HUDEP-2 (cell line): ENCODE measurements around the gene SLFN5.
"Not testable (repeated sequence)": the region's sequence is repeated elsewhere in the genome, so short reads cannot be mapped to it uniquely, and the experiment has no call there.

Experiments
- DNase-seq, 76 experiments: peaks; one replicate each; lab custom pipeline; 2025; ENCODE audit not compliant: unreplicated experiment in 76 of 76; lab: John Stamatoyannopoulos, UW

Gene SLFN5

DNA sequence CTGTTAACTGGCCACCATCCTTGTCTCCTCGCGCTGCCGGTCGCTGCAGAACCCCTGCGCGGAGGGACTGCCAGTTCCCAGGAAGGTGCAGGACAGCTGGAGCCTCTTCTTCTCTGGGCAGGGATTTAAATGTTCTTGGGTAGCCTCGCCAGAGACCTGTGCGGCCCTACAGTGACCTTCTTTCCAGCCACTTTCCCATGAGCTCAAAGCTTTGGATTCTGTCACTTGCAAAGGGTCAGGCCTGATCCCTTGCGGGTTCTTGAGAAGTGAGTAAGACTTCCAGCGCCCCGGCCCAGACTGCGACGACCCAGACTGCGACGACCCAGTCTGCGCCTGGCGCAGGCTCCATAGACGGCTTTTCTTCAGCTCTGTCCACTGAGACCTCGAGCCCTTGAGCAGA lies 1.4 kb upstream of the SLFN5 start:
- DNase-seq, result no peak

DNA sequence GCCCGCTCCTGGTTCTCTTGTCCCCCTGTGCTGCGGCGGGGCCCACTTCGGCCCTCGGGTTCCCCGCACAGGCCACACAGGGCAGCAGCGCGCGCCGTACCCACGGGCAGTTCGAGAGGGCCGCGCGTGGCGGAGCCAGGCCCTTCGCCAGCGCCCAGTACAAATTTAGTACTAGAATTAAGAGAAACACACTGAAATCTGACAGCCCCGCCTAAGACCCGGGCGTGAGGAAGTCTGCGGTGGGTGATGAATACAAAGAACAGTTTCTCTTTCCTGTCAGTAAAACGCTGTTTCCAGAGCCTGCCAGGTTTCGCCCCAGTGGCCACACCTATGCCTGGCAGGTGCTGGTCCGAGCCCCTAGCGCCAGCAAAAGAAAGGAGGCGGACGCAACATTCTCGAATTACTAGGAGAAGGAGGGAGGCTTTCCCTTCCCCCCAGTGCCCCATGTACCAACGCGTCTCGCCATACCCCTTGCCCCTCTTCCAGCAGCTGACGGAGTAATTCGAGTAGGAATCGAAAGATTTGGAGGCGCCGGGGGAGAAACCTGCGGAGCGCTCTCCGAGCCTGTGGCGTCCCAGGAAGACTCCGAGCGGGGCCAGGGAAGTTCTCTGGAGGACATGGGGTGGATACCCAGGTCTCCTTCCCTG lies 591 bp upstream of the SLFN5 start:
- peak in 33 of 76 experiments; percentile 5 to 45 (median 31) for DNase-seq

DNA sequence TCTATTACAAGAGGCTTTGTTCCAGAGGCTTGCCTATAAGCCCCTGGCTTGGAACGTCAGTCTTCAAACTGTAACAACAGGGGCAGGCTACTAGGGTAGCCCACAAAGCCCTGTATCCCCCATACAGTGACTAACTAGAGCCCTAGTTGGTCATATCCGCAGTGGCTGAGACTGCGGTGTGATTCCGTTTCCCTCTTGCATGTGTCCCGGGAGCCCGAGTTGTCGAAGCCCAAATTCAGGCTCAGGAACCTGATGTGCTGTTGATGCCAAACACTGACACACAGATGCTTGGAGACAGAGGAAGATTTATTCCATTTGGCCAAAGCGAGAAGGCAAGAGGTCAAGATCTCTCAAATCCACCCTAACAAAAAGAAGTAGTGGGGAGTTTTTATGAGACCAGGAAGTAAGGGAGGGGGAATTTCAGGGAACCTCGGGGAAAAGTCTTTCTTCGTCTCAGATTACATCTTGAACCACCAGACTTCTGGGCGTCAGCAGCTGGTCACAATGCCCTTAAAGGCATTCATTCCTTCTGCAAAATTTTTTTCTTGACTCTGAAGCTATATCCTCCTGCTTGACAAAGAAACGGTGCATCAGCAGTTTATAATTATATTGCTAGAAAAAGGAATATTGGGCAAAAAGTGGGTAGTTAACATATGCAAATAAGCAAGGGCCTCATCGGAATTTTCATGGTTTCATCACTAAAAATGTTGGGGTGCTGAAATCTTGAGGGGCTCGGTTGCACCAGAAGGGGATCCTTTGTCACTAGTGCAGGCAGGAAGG lies 879 bp downstream of the SLFN5 start:
- peak in 3 of 76 experiments; percentile 3 to 27 (median 5) for DNase-seq

DNA sequence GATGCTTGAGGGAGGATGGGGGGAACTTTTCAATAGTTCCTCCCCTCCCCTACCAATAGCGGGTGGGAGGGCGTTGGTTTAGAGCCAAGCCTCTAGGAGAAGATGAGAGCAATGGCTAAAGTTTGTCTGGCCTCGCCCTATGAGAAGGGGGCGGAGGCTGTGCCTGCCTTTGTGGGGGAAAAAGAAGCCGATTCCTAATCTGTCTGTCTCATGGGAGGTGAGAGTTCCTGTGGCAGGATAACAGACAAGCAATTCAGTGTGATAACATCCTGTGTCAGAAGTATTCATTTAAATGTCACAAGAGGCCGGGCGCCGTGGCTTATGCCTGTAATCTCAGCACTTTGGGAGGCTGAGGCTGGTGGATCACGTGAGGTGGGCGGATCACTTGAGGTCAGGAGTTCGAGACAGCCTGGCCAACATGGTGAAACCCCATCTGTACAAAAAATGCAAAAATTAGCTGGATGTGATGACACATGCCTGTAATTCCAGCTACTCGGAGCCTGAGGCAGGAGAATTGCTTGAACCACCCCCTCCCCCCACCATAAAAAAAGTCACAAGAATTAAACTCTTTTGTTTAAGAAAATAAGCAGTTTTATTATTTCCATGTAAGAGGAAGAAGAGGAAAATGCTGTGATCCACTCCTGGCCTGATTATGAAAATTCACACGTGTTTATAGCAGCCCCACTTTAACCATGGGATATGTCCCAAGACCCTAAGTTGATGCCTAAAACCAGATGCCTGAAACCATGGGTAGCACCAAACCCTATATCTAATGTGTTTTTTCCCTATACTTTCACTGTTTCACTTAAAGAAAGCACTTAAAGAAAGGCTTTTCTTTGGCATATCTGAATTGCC lies 1.7 kb downstream of the SLFN5 start:
- peak in 62 of 76 experiments; percentile 4 to 70 (median 32) for DNase-seq

DNA sequence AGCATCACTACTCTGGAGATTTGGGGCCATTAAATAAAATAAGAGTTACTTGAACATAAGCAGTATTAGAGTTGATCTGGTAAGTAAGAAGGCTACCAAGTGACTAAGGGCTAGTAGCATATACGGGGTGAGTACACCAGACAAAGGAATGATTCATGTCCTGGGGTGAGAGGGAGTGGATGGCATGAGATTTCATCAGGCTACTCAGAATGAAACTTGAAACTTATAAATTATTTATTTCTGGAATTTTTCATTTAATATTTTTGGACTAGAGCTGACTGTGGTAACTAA lies 2.3 kb downstream of the SLFN5 start:
- no peak for DNase-seq

DNA sequence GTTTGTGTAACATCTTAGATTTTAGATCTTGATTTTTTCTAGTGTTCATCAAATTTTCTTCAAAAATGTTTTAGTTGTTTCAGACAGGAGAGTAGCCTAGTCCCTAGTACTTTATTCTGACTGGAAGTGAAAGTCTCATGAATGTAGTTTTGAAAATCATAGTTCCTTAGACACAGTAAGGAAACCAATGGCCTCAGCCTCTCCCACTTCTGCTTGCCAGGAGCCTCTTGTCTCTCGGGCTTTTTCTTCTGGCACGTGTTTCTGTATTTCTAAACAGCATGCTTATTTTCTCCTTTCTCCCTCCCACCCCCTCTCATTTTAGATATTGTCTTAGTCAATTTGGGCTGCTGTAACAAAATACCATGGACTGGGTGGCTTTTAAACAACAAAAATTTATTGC lies 9.8 kb downstream of the SLFN5 start:
- no peak for DNase-seq

DNA sequence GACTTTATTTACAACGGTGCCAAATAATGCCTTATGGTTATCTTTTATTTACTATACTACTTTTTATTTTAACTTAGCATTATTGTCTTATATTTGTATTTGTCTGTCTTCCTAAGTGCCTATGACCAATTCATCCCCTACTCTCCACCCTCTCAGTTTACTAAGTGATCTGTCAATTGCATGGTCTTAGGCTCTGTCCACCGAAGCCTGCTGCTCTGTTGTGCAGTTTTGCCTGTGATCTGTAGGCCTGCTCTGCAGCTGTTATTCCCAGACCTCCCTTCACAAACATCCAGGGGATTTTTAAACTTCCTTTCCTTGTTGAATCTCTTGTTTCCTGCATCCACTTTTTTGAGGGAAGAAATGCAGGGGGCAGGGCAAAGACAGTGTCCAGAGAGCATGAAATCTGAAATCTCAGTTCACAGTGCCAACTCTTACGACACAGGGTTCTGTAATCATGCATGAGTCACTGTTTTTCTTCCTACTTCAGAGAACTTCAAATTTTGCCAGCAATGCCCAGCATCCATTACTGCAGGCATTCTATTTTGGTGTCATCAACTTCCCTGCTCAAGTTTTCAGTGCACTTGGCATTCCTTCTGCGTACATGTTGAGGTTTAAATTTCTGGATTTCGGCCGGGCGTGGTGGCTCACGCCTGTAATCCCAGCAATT lies 11.4 kb downstream of the SLFN5 start:
- DNase-seq, result no peak

DNA sequence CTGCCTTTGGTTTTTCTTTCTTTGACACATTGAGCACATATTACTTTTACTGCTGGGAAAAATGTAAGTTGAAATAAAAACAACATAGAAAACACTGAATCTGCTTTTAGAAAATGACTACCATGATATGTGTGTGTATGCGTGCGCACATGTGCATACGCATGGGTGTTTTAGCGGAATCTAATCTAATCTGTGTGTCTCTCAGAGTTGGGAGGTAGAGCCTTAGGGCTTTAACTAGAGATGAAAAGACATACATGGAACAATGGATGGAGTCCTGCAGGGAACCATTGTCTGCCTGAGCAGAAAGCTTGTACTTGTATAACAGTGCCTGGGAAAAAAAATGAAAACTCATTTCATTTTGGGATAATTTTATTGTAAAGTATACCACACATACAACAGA lies 12.4 kb downstream of the SLFN5 start:
- no peak for DNase-seq

DNA sequence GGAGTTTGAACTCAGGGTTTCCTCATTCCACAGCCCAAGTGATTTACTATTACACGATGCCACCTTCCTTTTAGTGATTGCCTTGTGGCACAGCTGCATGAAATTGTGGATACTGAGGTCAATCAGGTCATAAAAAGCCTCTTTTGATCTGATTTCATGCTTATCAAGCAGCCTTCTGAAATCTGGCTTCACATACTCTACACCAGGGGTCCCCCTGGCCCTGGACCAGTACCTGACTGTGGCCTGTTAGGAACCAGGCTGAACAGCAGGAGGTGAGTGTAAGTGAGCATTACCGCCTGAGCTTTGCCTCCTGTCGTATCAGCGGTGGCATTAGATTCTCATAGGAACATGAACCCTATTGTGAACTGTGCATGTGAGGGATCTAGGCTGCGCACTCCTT lies 13.8 kb downstream of the SLFN5 start:
- no peak for DNase-seq

DNA sequence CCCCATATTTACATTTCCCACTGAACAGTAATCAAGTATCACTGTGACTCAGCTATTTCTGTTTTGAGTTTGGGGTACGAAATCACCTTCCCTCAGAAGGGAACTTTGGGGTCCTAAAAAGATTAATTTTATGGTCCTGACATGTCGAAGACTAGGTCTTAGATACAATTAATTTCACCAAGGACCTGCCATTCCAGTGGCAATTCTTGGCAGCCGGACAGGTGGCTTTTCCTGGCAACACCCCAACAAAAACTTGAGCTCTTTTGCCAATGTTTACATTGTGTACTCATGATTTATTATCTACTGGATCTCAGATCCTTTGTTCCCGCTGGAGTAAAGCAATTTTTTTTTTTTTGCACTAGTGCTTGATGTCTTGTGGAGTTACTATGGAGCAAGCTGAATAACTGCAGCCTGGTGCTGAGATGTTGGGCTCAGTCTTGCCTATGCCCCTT lies 14.4 kb downstream of the SLFN5 start:
- DNase-seq, result no peak

DNA sequence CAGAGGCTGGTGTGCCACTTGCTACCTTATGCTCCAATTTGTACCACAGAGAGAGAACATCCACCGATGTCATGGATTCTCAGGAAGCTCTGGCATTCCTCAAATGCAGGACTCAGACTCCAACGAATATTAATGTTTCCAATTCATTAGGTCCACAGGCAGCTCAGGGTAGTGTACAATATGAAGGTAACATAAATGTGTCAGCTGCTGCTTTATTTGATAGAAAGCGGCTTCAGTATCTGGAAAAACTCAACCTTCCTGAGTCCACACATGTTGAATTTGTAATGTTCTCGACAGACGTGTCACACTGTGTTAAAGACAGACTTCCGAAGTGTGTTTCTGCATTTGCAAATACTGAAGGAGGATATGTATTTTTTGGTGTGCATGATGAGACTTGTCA lies 16.1 kb downstream of the SLFN5 start:
- DNase-seq, result no peak

DNA sequence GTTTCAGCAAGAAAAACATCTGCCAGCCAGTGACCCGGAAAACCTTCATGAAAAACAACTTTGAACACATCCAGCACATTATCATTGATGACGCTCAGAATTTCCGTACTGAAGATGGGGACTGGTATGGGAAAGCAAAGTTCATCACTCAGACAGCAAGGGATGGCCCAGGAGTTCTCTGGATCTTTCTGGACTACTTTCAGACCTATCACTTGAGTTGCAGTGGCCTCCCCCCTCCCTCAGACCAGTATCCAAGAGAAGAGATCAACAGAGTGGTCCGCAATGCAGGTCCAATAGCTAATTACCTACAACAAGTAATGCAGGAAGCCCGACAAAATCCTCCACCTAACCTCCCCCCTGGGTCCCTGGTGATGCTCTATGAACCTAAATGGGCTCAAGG lies 22.2 kb downstream of the SLFN5 start:
- no peak for DNase-seq

DNA sequence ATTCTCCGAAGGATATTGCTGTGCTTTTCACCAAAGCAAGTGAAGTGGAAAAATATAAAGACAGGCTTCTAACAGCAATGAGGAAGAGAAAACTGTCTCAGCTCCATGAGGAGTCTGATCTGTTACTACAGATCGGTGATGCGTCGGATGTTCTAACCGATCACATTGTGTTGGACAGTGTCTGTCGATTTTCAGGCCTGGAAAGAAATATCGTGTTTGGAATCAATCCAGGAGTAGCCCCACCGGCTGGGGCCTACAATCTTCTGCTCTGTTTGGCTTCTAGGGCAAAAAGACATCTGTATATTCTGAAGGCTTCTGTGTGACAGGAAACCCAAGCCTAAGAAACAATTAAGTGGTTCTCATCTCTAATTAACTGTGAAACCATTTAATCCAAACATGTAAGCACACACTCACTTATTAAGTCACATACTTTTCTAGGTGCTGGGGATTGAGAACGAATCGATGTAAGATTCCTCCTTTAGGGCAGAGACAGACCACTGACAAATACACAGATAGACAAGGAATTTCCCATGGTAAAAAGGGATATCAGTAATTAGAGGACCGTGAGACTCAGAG lies 22.8 kb downstream of the SLFN5 start:
- DNase-seq, result no peak

DNA sequence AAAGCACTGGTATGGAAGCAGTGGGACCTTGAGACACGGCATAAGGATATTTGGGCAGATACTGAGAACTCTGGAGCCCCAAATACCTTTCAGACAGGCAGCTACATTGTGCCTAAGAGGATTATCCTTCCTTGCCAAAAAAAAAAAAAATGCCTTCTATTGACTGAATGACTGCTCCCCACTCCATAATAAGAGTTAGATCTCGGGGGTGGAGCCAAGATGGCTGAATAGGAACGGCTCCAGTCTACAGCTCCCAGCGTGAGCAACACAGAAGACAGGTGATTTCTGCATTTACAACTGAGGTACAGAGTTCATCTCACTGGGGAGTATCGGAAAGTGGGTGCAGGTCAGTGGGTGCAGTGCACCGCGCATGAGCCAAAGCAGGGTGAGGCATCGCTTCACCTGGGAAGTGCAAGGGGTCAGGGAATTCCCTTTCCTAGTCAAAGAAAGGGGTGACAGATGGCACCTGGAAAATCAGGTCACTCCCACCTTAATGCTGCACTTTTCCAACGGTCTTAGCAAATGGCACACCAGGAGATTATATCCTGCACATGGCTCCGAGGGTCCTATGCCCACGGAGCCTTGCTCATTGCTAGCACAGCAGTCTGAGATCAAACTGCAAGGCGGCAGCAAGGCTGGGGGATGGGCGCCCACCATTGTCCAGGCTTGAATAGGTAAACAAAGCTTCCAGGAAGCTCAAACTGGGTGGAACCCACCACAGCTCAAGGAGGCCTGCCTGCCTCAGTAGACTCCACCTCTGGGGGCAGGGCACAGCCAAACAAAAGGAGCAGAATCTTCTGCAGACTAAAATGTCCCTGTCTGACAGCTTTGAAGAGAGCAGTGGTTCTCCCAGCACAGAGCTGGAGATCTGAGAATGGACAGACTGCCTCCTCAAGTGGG lies 31.5 kb downstream of the SLFN5 start:
- DNase-seq, result not testable (repeated sequence)

DNA sequence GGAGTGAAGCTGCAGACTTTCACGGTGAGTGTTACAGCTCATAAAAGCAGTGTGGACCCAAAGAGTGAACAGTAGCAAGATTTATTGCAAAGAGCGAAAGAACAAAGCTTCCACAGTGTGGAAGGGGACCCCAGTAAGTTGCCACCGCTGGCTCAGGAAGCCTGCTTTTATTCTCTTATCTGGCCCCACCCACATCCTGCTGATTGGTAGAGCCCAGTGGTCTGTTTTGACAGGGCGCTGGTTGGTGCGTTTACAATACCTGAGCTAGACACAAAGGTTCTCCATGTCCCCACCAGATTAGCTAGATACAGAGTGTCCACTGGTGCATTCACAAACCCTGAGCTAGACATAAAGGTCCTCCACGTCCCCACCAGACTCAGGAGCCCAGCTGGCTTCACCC lies 35.6 kb downstream of the SLFN5 start:
- DNase-seq, result not testable (repeated sequence)

DNA sequence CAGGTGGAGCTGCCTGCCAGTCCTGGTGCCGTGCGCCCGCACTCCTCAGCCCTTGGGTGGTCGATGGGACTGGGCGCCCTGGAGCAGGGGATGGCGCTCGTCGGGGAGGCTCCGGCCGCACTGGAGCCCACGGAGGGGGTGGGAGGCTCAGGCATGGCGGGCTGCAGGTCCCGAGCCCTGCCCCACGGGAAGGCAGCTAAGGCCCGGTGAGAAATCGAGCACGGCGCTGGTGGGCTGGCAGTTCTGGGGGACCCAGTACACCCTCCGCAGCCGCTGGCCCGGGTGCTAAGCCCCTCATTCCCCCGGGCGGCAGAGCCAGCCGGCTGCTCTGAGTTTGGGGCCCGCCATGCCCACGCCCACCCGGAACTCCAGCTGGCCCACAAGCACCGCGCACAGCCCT lies 36.0 kb downstream of the SLFN5 start:
- DNase-seq, result not testable (repeated sequence)

DNA sequence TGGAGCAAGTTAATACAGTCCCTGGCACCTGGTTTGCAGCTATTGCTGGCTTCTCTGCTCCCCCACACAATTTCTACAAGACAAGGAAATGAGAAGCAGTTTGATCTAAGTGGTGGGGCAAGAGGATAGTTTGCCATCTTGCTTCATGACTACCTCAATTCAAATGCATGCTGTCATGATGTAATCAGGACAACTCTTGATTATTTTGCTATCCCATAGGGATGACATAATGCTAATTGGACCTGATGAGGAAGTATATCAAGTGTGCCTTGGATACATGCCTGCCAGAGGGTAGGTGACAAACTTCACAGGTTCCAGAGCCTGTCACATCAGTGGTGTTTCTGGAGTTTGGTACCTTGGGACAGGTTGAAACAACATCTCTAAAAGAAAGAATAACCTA lies 40.9 kb downstream of the SLFN5 start:
- DNase-seq, result no peak

DNA sequence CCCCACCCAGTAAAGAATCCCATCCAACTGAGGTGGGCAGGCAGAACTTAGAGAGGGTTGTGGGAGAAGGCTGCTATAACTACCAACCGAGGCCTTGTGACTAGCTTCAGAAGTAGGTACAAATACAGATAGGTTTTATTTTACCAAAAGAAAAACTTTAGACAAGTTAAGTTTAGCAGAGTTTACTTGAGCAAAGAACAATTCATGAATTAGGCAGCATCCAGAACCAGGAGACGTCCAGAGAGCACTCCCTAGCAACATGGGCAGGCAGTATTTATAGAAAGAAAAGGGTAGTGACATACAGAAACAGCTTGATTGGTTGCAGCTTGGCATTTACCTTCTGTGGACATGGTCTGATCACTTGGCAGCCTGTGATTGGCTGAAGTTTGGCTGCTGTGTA lies 42.1 kb downstream of the SLFN5 start:
- no peak for DNase-seq

DNA sequence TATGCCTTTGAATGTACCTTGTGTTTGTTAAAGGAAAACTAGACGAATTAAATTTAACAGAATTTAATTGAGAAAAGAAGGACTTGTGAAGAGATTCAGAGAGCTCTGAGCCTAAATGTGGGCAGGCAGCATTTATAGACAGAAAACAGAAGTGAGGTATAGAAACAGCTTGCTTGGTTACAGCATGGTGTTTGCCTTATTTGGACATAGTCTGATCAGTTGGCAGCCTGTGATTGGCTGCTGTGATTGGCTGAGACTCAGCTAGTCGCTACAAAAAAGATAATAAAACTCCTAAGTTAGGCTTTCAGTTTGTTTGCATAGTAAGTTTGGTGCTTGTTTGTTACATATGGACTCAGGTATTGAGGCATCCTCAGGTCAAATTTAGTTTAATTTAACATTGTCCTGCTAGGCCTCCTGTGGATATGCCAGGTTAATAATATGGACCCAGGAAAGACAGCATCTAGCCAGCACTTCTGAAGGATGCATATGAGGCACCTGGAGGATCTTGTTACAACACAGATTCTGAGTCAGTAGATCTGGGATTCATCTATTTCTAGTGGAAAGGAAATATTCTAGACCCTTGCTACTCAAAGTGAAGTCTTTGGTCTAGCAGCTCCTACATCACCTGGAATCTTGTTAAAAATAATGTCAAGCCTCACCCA lies 43.4 kb downstream of the SLFN5 start:
- no peak for DNase-seq
